GM18498 (cell line): ENCODE measurements around the gene FCER2.

ENCODE experiments used
- ATAC-seq: cut with Tn5 transposase; IDR thresholded peaks from one replicate; pipeline ENCODE4 v1.9.1; 2021; ENCODE audit warnings: mild to moderate bottlenecking, moderate library complexity; ENCODE audit not compliant: unreplicated experiment

The FCER2 gene

GRCh38 chr19:7734220-7735203, 32.6 kb upstream of the FCER2 start:
- no peak for ATAC-seq

- ATAC-seq, result no peak
These were observed 31.4 kb upstream of the FCER2 start for GRCh38 chr19:7733376-7733775.

- no peak for ATAC-seq
These were observed 30.1 kb upstream of the FCER2 start, which contains the start of gene CLEC4G for GRCh38 chr19:7732045-7732444. Gene CLEC4G, minus strand, starts transcription at chr19:7732110. Its CDS starts 8 bp downstream, at chr19:7732102.

- no peak for ATAC-seq
These were observed 29.7 kb upstream of the FCER2 start for GRCh38 chr19:7731615-7732014.

GRCh38 chr19:7731218-7731595, 29.3 kb upstream of the FCER2 start:
- ATAC-seq, result no peak

- ATAC-seq, result no peak
These were observed 28.6 kb upstream of the FCER2 start for GRCh38 chr19:7730286-7731217.

GRCh38 chr19:7729831-7730285, 27.9 kb upstream of the FCER2 start:
- ATAC-seq, result no peak

GRCh38 chr19:7729211-7729610, 27.3 kb upstream of the FCER2 start:
- no peak for ATAC-seq

GRCh38 chr19:7725791-7726190, 23.9 kb upstream of the FCER2 start:
- ATAC-seq, result no peak

- ATAC-seq, result peak; percentile 47
These were observed 20.3 kb upstream of the FCER2 start for GRCh38 chr19:7722231-7722651.

GRCh38 chr19:7720351-7720750, 18.4 kb upstream of the FCER2 start:
- ATAC-seq, result no peak

GRCh38 chr19:7718668-7719067, 16.7 kb upstream of the FCER2 start:
- no peak for ATAC-seq

GRCh38 chr19:7716762-7717161, 14.8 kb upstream of the FCER2 start:
- ATAC-seq, result no peak

- no peak for ATAC-seq
These were observed 13.7 kb upstream of the FCER2 start for GRCh38 chr19:7715671-7716070.

- no peak for ATAC-seq
These were observed 8.7 kb upstream of the FCER2 start for GRCh38 chr19:7710616-7711015.

GRCh38 chr19:7709932-7710460, 8.1 kb upstream of the FCER2 start:
- ATAC-seq, result no peak

GRCh38 chr19:7706955-7707456, 5.1 kb upstream of the FCER2 start:
- ATAC-seq, result no peak

GRCh38 chr19:7706188-7706954, 4.4 kb upstream of the FCER2 start:
- no peak for ATAC-seq

- peak; percentile 36 for ATAC-seq
These were observed 3.7 kb upstream of the FCER2 start for GRCh38 chr19:7705387-7706187.
